ENCODE measurements around the gene SH3RF3. TPM values are rescaled to one million over a fixed set of nuclear protein-coding genes. Genes with fewer than 3 reads are reported as not detected.

The SH3RF3 gene
- total and polyA plus RNA-seq, 8 donors: 7.0 to 11.1 (median 8.3) TPM

DNA sequence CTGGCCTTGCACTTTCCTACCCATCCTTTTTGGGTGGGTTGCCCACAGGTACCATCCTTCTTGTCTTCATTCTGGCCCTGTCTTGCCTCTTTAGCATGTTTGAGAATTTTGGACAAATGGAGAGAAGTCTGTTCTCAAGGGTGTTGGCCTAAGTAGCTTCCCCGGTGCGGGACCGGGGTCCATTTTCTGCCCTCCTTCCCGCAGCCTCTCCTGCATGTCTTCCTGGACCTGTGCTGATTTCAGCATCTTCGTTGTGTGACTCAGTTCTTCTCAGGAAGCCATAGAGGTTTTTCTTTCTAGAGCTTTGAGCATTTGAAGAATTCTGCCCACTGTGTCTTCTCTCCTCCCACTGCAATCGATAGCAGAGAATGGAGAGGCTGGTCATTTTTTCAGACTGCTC lies 172.7 kb downstream of the SH3RF3 start:
- intact Hi-C loops (cut with DNase I): no loop called here
- Histone ChIP-seq H3K27me3 (no peaks in the 10 kb centered on the region), H3K4me1 (peaks cover 4 to 11% of the 10 kb centered on the region in 2 donors), H3K36me3 (no peaks in the 10 kb centered on the region), H3K9me3 (no peaks in the 10 kb centered on the region), H3K4me3 (no peak overlapping the region), H3K27ac (no peak overlapping the region)
- TF ChIP-seq, protein P1, sequence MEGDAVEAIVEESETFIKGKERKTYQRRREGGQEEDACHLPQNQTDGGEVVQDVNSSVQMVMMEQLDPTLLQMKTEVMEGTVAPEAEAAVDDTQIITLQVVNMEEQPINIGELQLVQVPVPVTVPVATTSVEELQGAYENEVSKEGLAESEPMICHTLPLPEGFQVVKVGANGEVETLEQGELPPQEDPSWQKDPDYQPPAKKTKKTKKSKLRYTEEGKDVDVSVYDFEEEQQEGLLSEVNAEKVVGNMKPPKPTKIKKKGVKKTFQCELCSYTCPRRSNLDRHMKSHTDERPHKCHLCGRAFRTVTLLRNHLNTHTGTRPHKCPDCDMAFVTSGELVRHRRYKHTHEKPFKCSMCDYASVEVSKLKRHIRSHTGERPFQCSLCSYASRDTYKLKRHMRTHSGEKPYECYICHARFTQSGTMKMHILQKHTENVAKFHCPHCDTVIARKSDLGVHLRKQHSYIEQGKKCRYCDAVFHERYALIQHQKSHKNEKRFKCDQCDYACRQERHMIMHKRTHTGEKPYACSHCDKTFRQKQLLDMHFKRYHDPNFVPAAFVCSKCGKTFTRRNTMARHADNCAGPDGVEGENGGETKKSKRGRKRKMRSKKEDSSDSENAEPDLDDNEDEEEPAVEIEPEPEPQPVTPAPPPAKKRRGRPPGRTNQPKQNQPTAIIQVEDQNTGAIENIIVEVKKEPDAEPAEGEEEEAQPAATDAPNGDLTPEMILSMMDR (IDR thresholded peaks at IDR 0.05): no peak
- ATAC-seq: no peak
- DNase-seq: no peak

DNA sequence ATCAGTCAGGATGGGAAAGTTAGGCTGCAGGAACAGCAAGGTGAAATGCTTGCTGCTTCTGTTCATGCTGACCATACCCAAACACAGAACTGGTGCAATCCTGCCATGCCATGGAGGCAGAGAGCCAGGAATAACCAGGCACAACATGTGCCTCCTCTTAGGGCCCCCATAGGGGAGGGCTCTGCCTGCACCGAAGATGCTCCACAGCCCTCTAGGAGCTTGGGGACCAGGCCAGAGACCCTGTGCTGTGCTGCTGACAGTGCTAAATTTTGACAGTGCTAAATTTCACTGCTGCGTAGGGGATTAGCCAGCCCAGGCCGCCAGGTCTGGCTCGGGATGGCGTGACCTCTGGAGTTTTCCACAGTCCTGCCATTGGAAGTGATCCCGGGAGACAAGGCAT lies 173.3 kb downstream of the SH3RF3 start:
- H3K27ac ChIP-seq: no peak overlapping the region
- intact Hi-C loops (cut with DNase I): no loop called here
- TF ChIP-seq, protein P1 (IDR thresholded peaks at IDR 0.05): no peak
- H3K4me1 ChIP-seq: peaks cover 4 to 11% of the 10 kb centered on the region in 2 donors
- ATAC-seq: no peak
- DNase-seq: no peak
- no peaks in the 10 kb centered on the region for H3K27me3 ChIP-seq
- H3K36me3 ChIP-seq: no peaks in the 10 kb centered on the region
- H3K9me3 ChIP-seq: no peaks in the 10 kb centered on the region
- no peak overlapping the region for H3K4me3 ChIP-seq

DNA sequence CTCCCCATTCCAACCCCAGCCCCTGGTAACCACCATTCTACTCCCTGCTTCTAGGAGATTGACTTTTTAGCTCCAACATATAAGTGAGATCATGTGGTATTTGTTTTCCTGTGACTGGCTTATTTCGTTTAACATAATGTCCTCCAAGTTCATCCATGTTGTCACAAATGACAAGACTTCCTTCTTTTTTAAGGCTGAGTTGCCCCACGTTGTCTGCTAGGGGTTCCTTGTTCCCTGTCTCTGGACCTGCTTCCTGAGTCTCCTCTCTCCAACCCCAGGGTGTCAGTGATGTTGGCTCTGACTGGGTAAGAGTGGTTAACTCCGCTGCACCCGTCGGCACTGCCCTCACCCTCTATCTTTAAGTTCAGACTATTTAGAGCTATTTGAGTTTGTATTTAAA lies 175.2 kb downstream of the SH3RF3 start:
- Histone ChIP-seq H3K27ac (no peak overlapping the region), H3K4me1 (peaks cover 4 to 11% of the 10 kb centered on the region in 2 donors), H3K36me3 (no peaks in the 10 kb centered on the region), H3K9me3 (no peaks in the 10 kb centered on the region), H3K4me3 (no peak overlapping the region), H3K27me3 (no peaks in the 10 kb centered on the region)
- intact Hi-C loops (cut with DNase I): no loop called here
- TF ChIP-seq, protein P1 (IDR thresholded peaks at IDR 0.05): no peak
- ATAC-seq: peak; percentile 16
- DNase-seq: no peak

DNA sequence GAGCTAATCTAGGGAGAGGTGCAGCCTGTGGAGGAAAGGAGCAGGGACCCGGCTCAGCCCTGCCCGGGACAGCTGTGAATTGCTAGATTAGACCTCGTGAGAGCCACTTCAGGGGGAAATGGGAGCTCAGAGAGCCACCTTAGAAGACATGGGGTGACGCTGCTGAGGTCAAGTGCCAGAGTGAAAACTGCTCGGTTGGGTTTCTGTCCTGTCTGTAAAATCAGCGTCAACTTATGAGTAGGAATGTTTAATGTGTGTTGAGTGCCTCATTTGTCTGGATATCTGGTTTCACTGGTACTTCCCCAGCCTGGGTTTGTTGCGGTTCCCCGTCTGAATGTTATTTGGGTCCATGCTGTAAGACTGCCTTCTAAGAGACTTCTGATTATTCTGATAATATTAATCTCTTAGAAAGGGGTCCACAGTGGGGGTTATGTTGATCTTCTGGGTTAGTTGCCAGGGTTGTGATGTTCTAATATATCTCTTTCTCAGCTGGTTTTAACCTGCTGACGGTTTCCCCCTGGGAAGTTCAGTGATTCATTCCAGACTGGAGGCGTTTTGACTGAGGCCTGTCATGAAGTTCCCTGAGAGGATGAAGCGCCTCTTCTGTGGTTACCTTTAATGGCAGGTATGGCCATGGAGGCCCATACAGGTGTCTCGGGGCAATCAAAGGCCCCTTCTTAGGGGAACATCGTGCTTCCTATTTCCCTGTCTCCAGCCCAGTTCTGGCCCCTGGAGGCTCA lies 175.9 kb downstream of the SH3RF3 start:
- DNase-seq: peak in 2 of 4 donors; percentile 37 to 58
- ATAC-seq: peak; percentile 88
- H3K36me3 ChIP-seq: no peaks in the 10 kb centered on the region
- TF ChIP-seq, protein P1 (IDR thresholded peaks at IDR 0.05): no peak
- H3K4me1 ChIP-seq: peaks cover under 1 to 11% of the 10 kb centered on the region in 2 donors
- no peak overlapping the region for H3K4me3 ChIP-seq
- H3K27me3 ChIP-seq: no peaks in the 10 kb centered on the region
- no peak overlapping the region for H3K27ac ChIP-seq
- no peaks in the 10 kb centered on the region for H3K9me3 ChIP-seq
- intact Hi-C loops (cut with DNase I): no loop called here

DNA sequence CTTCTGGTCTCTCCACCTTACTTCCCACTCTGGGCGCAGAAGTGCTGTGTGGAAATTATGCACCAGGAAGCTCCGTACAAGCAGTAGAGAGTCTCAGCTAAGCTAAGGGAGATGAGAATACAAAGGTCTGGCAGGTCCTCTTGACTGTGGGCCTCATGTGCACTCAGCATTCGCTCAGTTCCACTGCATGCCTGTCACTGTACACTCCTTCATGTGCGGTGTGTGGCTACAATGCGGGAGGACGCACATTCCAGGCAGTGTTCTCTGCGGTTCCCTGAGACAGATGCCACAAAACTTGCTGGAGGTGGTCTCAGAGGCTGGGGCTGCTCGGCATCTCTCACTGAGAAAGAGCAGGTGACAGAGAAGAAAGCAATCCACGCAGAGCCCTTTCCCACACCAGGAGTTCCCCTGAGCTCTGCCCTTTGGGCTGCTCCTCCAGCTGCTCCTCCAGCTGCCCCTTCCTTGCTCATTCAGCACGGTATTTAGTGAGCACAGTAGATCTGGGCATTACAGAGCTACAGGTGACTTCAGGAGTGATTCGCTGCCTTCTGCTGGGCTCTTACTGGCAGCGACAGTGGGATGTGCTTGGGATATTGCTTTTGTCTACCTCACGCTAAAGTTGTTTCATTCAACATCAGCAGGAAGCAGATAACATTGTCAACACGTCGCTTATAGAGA lies 176.6 kb downstream of the SH3RF3 start:
- Histone ChIP-seq H3K4me1 (peaks cover 0 to 5% of the 10 kb centered on the region in 2 donors), H3K36me3 (no peaks in the 10 kb centered on the region), H3K27me3 (no peaks in the 10 kb centered on the region), H3K4me3 (no peak overlapping the region), H3K9me3 (no peaks in the 10 kb centered on the region), H3K27ac (no peak overlapping the region)
- TF ChIP-seq, protein P1 (IDR thresholded peaks at IDR 0.05): no peak
- intact Hi-C loops (cut with DNase I): no loop called here
- no peak for DNase-seq
- ATAC-seq: no peak
